Stimulated activated CD4-positive, alpha-beta T cell treated with anti-CD3 and anti-CD28 coated beads, Interleukin-12 subunit alpha, Interleukin-12 subunit beta, amount 100 ng/mL, for 24 hours (primary cell): ENCODE data around the gene CHID1.

Experiments used
- DNase-seq, 2 experiments: peaks; one replicate each; pipeline ENCODE4 v3.0.0-alpha.2; 2020; ENCODE audit warnings: low read depth in 2 of 2

CHID1 gene

DNA sequence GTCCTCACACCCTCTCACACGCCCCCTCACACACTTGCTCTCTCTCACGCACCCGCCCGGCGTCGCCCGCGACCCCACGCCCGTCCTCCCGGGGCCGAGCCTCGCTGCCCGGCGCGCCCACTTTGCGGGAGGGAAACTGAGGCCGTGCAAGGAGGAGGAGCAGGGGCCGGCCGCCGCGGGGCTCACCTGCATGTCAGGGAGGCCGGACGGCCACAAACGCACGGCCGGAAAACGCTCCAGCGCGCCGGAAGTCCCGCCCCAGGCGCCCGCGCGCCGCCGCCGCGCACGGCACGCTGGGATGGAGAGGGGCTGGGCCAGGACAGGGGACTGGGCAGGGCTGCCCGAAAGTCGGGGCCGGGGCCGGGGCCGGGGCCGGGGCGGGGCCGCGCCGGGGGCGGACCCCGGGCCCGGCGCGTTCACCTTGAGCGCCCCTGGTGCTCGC, at the start of gene CHID1:
Gene CHID1, minus strand, starts transcription at position 222 of the 442 bp plus-strand sequence. CDS start 5,994 bp downstream, outside the sequence.
- DNase-seq = peak; percentile 82 to 83

DNA sequence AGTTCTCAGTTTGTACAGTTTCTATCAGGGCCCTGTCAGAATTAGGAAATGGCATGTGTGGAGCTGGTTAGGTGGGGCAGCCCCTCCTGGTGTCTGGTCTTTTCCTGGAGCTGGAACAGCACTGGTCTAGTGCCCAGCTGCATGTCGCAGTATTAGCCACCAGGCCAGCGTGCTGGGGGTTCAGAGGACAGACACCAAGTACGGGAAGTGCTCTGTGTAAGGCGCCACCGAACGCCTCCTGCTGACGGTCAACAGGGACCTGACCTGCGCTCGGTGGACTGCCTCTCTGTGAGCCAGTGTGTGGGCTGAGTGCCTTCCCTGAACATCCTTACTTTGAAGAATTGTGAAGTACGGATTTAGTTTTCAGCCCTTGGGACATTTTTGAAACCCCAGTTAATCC, 49.0 kb upstream of the CHID1 start:
- no peak for DNase-seq

GRCh38 chr11:959027-959426, 48.4 kb upstream of the CHID1 start:
- no peak for DNase-seq

GRCh38 chr11:958101-958500, 47.5 kb upstream of the CHID1 start:
- DNase-seq = no peak

DNA sequence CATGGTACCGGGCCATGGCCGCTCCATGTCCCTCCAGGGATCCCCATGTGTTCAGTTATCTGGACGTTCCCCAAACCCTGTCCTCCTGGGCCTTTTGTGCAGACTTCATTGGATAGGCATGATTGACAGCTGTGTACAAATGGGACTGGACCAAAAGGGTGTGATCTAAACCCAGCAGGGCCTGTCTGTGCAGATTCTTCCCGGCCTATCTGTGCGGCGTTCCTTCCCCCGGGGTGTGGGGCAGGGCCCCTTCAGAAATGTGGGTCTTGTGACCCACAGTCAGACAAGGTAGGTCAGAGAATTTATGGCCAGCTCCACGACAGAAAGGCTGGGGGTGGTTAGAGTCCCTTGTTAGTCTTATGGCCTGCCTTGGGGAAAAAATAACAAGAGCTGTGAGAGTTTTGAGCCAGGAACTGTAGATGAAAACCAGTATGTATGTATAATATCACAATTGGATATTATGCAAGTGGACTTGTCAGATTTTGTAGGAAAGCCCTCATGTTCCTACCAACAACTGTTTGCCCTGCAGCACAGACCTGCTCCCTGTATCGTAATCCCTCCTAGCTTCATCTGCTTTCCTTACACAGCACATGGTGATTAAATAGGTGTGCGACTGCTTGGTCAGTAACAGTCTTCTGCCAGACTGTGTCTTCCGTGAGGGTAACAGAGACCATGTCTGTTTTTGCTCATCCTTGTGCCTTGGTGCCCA, 46.8 kb upstream of the CHID1 start:
- no peak for DNase-seq

DNA sequence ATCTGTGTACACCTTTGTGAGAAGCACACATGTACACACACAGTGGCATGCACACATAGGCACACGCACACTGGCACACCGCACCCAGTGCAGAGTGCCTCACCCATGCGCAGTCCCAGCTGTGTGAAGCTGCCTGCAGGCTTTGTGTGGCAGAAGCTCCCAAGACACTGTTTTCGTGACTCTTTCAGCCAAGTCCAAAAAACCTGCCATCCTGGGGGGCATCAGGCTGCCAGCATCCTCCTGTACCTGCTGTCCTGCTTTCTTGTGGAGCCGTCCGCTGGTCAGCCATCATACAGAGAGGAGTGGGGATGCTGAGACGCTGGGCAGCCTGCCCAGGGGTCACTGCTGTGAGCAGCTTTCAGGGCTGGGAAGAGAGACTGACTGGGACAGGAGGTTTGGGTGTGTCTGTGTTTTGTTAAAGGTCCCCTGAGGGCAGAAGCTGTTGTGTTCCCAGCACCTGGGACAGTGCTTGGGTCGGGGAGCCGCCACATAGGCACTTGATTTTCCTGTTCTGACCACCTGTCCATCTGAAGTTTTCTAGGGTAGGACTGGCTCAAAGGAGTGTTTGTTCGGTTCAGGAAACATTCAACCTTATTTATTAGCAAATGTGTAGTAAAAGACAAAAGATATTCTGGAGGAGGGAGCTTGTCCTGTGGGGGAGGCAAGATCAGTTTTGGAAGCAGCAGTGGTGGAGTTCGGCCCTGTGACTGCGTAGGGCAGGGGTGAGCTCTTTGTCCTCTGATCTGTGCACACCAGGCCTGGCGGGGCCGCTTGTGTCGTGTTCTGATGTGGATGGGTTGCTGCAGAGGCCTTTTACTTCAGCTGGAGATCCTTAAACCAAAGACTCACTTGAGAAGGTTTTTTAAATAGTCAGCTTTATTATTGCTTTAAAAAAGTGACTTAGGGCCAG, 44.8 kb upstream of the CHID1 start:
- no peak for DNase-seq

DNA sequence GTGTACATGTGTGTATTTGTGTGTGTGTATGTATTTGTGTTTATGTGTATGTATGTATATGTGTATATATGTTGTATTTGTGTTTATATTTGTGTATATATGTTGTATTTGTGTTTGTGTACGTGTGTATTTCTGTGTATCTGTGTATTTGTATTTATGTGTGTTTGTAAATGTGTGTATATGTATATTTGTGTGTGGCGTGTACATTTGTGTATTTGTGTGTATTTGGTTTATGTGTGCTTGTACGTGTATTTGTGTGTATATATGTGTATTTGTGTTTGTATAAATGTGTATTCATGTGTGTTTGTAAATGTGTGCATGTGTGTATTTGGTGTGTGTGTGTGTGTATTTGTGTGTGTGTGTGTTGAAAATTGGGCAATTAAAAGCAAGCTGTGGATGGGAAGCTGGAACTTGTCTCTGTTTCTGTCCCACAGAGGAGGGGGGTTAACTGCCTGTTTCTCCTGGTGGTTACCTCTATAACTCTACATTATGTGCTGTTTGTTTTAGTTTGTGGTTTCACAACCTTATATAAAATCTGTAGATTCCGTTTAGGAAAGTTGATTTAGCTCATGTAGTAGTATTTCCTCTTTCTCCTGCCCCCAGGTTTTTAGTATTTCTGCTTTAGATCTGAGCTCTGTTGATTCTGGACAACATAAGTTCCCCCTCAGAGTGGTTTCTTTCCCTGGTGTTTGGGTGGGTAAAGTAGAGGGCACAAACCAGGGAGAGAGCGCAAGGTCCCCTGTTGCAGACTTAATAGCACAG, 44.0 kb upstream of the CHID1 start:
- no peak for DNase-seq

- DNase-seq = no peak
Measured at GRCh38 chr11:953512-953911, 42.9 kb upstream of the CHID1 start.

GRCh38 chr11:952406-953385, 42.1 kb upstream of the CHID1 start:
- DNase-seq = no peak

DNA sequence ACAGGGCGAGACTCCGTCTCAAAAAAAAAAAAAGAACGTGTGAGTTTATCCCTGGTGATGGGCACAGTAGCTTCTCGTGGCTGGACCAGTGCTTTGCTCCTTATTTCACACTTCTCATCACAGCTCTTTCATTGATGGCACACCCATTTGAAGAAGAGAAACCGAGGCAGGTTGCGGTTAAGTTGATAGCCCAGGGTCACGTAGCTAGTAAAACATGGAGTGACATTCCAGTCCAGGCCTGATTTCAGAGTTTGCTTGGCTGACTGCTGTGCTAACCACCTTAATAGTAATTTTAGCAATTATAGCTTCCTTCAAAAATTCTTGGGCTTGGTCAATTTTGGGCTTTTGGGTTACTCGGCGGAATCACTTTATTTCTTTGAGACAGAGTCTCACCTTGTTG, 40.9 kb upstream of the CHID1 start:
- DNase-seq = no peak

GRCh38 chr11:947744-948143, 37.1 kb upstream of the CHID1 start:
- no peak for DNase-seq

DNA sequence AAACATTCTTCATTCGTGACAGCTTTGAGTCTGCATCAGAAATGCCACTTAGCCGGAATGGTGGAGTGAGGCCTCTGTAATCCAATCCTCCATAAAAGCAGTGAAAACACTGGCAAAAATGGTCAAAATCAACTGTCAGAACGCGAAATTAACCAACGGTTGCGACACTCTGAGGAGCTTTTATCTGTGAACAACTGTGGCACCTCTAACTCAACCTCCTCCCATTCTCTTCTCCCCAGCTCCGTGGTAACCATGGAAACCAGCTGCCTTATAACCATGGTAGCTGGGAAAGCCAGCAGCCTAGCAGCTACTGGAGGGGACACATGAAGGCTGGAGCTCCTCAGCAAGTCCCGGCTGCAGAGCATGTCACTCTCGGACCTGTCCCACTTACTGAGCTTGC, 35.4 kb upstream of the CHID1 start:
- DNase-seq = no peak

- no peak for DNase-seq
Measured at GRCh38 chr11:944711-945470, 34.3 kb upstream of the CHID1 start.

- no peak for DNase-seq
Measured at GRCh38 chr11:942823-943222, 32.2 kb upstream of the CHID1 start.

GRCh38 chr11:940496-941135, 30.0 kb upstream of the CHID1 start:
- no peak for DNase-seq

DNA sequence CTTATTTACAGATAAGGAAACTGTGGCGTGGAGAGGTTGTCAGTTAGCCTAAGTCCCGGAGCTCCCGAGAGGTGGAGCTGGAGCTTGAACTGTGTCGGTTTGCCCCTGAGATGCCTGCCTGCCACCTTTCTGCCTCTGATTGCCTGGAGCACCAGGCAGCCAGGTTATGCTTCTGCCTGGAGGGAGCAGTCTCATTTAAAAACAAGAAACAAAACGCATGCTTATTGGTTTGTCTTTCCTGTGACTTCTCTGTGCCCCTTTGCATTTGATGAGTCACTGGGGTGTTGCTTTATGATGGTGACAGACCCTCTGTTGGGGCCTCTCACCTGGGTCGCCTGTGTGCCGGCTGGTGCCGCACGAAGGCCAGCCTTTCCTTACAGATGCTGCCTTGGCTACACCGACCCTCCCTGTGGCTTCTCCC, 27.2 kb upstream of the CHID1 start:
- DNase-seq = no peak

DNA sequence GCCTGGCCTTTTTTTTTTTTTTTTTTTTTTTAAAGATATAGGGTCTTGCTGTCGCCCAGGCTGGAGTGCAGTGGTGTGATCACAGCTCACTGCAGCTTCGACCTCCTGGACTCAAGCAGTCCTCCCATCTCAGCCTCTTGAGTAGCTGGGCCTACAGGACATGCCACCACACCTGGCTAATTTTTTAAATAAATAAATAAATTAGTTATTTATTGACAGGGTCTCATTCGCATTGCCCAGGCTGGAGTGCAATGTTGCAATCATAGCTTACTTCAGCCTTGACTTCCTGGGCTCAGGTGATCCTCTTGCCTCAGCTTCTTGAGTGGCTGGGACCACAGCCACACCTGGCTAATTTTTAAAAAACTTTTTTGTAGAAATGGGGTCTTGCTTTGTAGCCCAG, 25.6 kb upstream of the CHID1 start:
- no peak for DNase-seq

GRCh38 chr11:934527-934926, 23.9 kb upstream of the CHID1 start:
- DNase-seq = no peak

GRCh38 chr11:933936-934335, 23.3 kb upstream of the CHID1 start:
- no peak for DNase-seq
